Measurements from ENCODE around the gene RIMKLB. TPM values are rescaled to one million over a fixed set of nuclear protein-coding genes. Genes with fewer than 3 reads are reported as not detected.
A peak's percentile ranks its signal among the peaks of the same experiment; 100 is the strongest.

The RIMKLB gene
- total RNA-seq, 1 donor from 2014 or later, result 59.8 TPM

DNA sequence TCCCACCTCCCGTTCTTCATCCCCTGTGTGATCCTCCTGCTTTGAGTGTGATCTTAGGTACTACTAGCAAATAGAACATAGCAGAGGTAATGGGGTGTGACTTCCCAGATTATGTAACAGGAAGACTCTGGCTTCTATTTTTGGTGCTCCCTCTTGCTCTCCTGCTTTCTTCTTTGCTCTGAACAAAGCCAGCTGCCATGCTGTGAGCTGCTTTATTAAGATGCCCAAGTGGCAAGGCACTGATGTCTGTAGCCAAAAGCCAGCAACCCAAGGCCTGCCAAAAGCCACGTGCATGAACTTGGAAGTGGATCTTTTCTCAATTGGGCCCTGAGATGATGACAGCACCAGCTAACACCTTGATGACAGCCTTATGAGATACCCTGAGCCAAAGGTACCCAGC, 29.4 kb upstream of the RIMKLB start:
- Mint-ChIP-seq H3K36me3 (peaks cover 6% of the 10 kb centered on the region), H3K4me3 (no peak overlapping the region), H3K27ac (no peak overlapping the region), H3K4me1 (ENCODE audit: unreplicated experiment) (no peaks in the 10 kb centered on the region), H3K9me3 (peaks cover 4% of the 10 kb centered on the region), H3K27me3 (no peaks in the 10 kb centered on the region)
- DNase-seq (ENCODE audit: extremely low spot score, unreplicated experiment), result no peak
- TF ChIP-seq, protein P1, sequence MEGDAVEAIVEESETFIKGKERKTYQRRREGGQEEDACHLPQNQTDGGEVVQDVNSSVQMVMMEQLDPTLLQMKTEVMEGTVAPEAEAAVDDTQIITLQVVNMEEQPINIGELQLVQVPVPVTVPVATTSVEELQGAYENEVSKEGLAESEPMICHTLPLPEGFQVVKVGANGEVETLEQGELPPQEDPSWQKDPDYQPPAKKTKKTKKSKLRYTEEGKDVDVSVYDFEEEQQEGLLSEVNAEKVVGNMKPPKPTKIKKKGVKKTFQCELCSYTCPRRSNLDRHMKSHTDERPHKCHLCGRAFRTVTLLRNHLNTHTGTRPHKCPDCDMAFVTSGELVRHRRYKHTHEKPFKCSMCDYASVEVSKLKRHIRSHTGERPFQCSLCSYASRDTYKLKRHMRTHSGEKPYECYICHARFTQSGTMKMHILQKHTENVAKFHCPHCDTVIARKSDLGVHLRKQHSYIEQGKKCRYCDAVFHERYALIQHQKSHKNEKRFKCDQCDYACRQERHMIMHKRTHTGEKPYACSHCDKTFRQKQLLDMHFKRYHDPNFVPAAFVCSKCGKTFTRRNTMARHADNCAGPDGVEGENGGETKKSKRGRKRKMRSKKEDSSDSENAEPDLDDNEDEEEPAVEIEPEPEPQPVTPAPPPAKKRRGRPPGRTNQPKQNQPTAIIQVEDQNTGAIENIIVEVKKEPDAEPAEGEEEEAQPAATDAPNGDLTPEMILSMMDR (conservative IDR thresholded peaks at IDR 0.05), result no peak

DNA sequence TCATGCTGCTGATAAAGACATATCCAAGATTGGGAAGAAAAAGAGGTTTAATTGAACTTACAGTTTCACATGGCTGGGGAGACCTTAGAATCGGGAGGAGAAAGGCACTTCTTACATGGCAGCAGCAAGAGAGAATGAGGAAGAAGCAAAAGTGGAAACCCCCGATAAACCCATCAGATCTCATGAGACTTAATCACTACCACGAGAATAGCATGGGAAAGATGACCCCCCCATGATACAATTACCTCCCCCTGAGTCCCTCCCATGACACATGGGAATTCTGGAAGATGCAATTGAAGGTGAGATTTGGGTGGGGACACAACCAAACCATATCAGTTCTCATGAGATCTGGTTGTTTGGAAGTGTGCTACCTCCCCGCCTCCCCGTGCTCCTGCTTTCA, 25.4 kb upstream of the RIMKLB start:
- TF ChIP-seq, protein P1 (conservative IDR thresholded peaks at IDR 0.05), result no peak
- no peak for DNase-seq (ENCODE audit: extremely low spot score, unreplicated experiment)
- no peak overlapping the region for H3K27ac Mint-ChIP-seq
- peaks cover 7% of the 10 kb centered on the region for H3K36me3 Mint-ChIP-seq
- H3K27me3 Mint-ChIP-seq, result no peaks in the 10 kb centered on the region
- H3K9me3 Mint-ChIP-seq, result no peaks in the 10 kb centered on the region
- no peaks in the 10 kb centered on the region for H3K4me1 Mint-ChIP-seq (ENCODE audit: unreplicated experiment)
- H3K4me3 Mint-ChIP-seq, result no peak overlapping the region

DNA sequence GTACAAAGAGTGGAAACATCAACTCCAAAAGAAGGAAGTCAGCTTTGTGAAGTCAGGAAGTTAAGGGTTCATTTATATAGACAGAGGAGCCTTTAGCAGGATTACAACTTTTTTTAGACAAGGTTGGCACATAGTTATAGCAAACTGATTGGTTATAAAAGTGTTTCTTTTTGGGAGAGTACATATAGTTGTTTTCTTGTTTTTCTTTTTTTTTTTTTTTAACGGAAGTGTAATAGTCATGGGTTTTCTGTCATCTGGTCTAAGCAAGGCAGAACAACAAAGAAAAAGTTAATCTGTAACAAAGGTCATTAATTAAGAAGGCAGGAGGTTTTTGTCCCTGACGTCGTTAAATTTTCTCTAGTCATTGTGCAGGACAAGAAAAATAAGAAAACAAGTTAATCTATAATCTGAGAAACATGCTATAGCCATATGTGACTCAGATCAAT, 22.2 kb upstream of the RIMKLB start:
- no peaks in the 10 kb centered on the region for H3K27me3 Mint-ChIP-seq
- peak overlapping the region; percentile 50 for H3K27ac Mint-ChIP-seq

DNA sequence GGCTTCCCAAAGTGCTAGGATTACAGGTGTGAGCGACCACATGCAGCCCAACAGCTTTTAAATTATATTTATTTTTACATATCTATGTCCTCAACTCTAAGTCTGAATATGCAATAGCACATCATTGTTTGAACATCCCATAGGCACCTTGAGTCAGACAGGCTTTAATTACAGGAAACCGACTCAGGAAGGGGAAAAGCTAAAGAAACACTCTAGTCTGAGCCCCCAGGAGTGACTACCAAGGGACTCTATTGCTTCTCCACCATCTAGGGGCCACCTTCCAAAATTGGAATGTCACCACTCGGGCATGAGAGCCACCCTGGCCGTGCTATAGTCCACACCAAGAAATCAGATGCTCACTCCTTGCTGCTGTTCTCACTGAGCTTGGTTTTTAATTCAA, 21.1 kb upstream of the RIMKLB start:
- Mint-ChIP-seq H3K4me1 (ENCODE audit: unreplicated experiment) (peaks cover under 1% of the 10 kb centered on the region), H3K27ac (no peak overlapping the region), H3K4me3 (no peak overlapping the region), H3K9me3 (peaks cover 7% of the 10 kb centered on the region), H3K27me3 (no peaks in the 10 kb centered on the region), H3K36me3 (peaks cover 10% of the 10 kb centered on the region)
- DNase-seq (ENCODE audit: extremely low spot score, unreplicated experiment), result no peak
- TF ChIP-seq, protein P1 (conservative IDR thresholded peaks at IDR 0.05), result no peak

More for the DNA sequence above, 22.2 kb upstream of the RIMKLB start:
- Mint-ChIP-seq H3K36me3 (peaks cover 10% of the 10 kb centered on the region), H3K4me3 (no peak overlapping the region), H3K4me1 (ENCODE audit: unreplicated experiment) (no peaks in the 10 kb centered on the region), H3K9me3 (peaks cover 7% of the 10 kb centered on the region)
- DNase-seq (ENCODE audit: extremely low spot score, unreplicated experiment), result no peak
- TF ChIP-seq, protein P1 (conservative IDR thresholded peaks at IDR 0.05), result no peak

DNA sequence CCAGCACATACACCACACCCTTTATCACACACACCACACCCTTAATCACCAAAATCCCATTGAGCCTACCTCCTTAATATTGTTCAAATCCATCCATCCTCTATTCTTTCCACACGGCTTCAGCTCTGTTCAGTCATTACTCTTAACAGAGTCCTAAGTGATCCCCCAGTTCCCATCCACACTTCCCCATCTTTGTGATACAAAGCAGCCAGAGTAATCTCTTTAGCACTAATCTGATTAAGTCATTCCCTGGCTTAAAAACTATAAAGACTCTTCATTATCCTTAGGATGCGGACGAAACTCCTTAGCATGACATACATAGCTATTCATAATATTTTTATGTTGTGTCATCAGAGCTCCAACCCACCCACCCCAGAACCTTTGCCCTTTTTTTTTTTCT, 20.4 kb upstream of the RIMKLB start:
- Mint-ChIP-seq H3K27me3 (no peaks in the 10 kb centered on the region), H3K4me3 (no peak overlapping the region), H3K27ac (peak overlapping the region; percentile 4), H3K4me1 (ENCODE audit: unreplicated experiment) (peaks cover 7% of the 10 kb centered on the region), H3K9me3 (peaks cover 7% of the 10 kb centered on the region), H3K36me3 (peaks cover 10% of the 10 kb centered on the region)
- DNase-seq (ENCODE audit: extremely low spot score, unreplicated experiment), result no peak
- TF ChIP-seq, protein P1 (conservative IDR thresholded peaks at IDR 0.05), result no peak

DNA sequence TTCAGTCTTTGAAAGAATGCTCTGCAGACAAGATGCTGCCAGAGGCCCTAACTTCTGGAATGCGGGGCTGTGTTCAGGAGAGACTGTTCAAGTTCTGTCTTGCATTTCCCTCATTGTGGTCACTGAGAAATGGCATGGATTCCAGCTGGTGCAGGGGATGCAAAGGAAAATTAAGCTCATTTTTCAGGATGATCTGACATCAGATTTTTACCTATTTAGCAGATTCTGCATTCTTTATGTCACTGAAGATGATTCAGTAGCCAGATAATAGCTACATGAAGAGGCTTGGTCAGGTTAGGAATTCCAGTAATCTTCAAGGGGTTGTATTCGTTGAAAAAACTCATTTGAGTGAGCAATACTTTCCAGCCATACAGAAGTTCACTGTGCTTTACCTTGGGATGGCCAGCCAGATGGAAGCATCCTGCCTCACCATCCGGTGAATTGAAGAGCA, 19.1 kb upstream of the RIMKLB start:
- Mint-ChIP-seq H3K4me3 (peak overlapping the region; percentile 65), H3K36me3 (peaks cover 10% of the 10 kb centered on the region), H3K9me3 (peaks cover 7% of the 10 kb centered on the region), H3K27ac (peak overlapping the region; percentile 97), H3K4me1 (ENCODE audit: unreplicated experiment) (peaks cover 7% of the 10 kb centered on the region), H3K27me3 (no peaks in the 10 kb centered on the region)
- DNase-seq (ENCODE audit: extremely low spot score, unreplicated experiment), result no peak
- TF ChIP-seq, protein P1 (conservative IDR thresholded peaks at IDR 0.05), result no peak
